ACHN (cell line): Measurements from ENCODE around the gene THOP1.

Experiments used
- DNase-seq: peaks from one replicate; pipeline ENCODE4 v3.0.0-alpha.2; 2015
- in situ Hi-C: cut with HindIII; loops from 2 replicates; pipeline ENCODE4 v1.10.0; 2017; ENCODE audit warnings: low sequenced_read_pairs, low pct_ligation_motif_present, low pct_unique_long_range_greater_than_20kb

The THOP1 gene

DNA sequence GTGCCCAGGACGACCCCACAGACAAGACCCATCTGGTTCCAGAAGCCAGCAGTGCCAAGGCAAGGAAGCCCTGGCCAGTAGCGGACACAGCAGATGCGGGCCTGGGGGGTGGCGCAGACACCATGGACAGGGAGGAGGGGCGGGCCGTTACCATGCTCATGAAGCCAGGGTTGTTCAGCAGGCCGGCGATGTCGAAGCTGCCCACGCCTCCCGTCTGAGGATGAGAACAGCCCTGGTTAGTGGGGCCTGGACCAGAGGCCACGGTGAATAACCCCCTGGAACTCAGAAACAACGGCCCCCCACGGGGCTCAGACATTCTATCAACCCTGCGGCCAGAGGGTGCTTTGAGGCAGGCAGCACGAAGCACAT is 24.0 kb upstream of the THOP1 start:
- no peak for DNase-seq
- in situ Hi-C loops = no loop called here

DNA sequence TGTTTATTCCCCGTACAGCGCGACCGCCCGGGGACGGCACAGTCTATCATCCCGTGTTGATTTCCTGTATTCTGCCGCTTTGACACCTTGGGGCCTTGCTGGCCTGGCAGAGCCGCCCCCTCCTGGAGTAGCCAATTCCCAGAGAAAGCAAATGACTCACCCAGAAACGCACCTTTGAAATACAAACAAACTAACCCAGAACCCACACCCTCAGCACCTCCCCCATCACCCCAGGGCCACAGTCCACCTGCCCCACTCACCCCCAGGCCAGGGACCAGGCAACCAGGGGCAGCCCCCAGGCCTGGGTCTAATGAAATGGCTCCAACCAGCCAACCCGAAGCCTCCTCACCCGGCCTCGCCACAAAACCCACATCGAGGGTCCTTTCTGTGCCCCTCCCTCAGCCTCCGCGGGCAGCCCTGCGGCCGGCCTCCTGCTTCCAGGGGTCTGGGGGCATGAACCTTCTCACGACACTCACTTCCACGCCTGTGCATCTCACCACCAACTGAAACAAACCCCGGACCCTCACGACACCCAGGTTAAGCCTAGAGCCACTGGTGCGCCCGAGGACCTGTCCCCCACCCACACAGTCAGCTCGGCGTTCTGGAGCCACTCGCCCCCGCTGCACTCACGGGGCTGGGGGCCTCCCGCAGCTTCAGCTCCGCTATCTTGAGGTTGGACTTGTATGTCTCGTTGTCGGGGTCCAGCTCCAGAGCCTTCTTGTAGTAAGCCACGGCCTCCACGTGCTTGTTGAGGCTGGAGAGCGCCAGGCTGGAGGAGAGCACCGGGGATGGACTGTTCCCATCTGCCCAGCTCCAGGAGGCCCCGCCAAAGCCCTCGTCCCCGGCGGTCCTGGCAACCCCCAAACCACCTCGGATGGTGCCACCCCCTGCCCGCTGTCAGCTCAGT is 23.2 kb upstream of the THOP1 start:
- no peak for DNase-seq
- in situ Hi-C loops = no loop called here

DNA sequence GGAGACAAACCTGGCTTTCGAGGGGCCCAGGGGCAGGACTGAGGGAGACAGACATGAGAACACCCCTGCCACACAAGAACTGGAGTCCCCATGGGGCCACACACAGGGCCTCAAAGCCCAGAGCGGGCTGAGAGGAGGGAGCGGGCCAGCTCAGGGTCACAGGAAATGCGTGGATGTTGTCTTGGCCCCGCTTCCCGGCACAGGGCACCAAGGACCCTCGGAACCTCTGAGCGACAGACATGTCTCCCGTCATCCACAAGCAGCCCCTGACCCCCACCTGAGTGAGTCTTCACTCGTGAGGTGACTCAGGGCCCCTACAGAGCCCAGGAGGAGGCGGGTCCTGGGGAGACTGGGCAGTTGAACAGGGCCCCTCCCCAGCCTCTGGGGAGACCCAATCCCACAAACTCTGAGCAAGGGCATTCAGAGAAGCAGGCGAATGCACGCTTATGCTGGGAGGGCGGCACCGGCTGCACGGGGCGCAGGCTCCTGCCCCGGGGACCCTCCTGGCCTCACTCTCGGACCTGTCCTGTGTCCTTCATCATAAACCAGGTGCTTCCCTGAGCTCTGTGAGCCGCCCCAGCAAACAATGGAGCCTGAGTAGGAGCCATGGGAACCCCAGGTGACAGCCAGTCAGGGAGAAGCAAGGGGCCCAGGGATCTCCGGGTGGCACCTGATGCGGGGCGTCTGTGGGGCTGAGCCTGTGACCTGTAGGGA is 22.4 kb upstream of the THOP1 start:
- in situ Hi-C loops = no loop called here
- no peak for DNase-seq

DNA sequence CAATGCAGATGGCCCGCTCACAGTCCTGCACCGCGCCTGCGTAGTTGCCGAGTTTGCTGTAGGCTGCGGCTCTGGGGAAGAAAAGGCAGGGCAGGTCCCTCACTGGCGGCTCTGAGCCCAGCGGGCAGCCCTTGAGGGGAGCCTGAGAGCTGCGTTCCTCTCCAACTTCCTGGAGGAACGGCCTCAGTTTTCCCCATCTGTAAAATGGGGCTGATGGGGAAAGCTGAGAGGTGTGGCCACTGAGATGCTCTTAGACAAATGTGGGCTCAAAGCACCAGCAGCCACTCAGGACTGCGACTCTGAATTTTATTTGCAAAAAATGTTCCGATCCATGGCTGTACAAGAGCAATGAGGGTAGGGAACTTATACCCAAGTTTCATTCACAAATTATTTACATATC is 21.6 kb upstream of the THOP1 start:
- DNase-seq = no peak
- in situ Hi-C loops = no loop called here

DNA sequence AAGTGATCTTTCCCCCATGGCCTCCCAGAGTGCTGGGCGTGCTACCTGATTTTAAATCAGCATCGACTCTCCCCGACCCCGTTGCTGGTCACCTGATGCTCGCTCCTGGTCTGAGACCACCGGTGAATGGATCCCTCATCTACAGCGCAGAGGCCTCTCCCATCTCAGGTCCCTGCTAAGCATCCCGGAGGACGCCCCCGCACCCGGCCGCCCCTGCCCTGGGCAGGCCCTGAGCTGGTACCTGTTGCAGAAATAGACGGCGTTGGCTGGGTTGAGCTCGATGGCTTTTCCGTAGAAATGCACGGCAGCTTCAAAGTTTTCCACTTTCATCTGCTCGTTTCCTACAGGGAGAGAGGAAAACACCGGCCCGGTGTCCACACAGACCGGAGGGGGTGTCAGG is 20.4 kb upstream of the THOP1 start:
- in situ Hi-C loops = no loop called here
- no peak for DNase-seq

DNA sequence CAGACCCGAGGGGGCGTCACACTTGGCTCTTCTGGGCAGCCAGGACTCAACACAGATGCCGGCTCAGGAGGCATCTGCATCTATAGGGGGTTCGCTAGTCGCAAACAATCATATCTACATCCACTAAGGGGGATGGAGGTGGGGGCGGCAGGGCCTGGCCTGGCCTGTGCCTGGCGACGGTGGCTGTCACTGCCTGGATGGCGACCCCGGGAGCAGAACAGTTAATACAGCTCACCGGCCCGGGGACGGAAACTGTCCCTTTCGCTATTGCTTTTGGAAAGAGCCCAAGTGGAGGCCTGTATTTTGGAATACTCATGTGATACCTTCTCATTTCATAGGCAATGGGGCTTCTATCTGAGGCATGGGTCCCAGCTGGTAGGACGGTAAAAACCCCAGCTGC is 19.9 kb upstream of the THOP1 start:
- no peak for DNase-seq
- in situ Hi-C loops = no loop called here

DNA sequence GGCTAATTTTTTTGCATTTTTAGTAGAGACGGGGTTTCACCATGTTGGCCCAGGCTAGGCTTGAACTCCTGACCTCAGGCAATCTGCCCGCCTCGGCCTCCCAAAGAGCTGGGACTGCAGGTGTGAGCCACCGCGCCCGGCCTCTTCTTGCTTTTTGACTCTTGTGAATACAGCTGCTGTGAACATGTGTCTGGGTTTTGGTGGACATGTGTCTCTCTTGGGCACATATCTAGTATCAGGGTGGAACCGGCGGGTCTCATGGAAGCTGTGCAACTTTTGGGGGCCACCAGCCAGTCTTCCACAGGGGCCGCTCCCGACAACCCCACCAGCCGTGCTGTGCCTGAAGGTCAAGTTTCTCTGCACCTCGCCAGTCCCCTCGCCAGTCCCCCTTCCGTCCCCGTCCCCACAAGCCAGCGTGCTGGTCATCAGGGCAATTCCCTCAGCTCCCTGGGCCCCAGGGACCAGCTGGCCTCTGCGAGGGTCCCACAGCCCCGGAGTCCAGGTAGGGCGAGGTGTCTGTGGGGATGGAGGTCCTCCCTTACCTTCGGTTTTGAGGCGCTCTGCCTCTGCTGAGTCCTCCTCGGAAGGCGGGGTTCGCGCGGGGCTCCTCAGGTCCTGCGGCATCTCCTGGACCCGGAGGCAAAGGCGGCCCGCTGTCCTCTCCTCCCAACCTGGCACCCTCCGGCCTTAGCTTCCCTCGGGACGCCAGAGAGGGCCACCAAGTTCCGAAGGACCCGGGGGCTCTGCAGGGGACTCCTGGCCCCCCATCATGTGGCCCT is 18.5 kb upstream of the THOP1 start:
- DNase-seq = no peak
- in situ Hi-C loops = no loop called here

DNA sequence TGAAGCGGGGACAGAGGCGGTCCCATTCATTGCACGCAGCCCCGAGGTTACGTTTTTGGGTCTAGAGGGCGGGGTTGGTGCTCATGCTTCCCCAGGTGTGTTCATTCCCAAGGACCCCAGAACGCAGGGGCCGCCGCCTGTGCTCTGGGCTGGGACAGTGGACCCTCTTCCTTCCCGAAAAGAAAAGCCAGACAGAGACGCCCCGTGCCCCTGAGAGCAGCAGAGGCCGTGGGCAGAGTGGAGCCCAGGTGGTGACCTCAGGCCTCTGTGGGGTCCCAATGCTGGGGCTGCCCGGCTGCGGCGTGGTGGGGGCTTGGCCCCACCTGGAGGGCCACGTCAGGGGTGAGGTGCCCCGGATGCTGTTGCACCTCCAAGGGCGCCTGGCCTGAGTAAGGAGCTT is 17.6 kb upstream of the THOP1 start:
- DNase-seq = no peak
- in situ Hi-C loops = no loop called here

DNA sequence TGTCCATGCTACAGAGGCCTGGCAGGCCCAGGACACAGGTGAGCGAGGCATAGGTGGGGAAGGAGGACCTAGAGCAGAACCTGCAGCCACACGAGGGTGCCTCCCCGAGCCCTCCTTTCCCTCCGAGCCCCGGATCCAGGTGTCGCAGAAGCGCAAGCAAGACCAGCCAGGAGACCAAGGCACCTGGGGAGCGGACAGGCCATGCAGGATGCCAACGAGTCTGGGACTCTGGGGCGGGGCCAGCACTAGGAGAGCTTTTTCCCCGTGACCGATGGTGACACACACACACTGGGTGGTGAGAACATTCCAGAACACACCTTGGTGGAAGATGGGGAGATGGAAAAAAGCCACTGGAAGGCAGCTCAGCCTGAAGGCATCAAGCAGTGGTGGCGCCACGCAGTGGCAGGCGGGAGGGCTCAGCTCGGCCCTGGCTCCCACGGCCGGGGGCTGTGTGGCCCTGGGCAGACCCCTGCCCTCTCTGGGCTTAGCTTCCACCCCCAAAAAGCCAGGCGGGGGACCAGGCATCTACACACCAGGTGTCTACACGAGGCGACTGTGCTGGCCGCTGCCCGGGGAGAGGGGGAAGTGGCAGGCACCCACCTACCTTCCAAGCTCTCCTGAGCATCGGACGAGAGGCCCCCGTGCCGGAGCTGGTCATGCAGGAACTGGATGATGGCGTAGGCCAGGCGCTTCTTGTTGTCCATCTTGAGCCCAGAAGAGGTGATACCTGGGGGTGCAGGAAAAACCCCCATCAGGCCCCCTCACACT is 16.8 kb upstream of the THOP1 start:
- no peak for DNase-seq
- in situ Hi-C loops = no loop called here

DNA sequence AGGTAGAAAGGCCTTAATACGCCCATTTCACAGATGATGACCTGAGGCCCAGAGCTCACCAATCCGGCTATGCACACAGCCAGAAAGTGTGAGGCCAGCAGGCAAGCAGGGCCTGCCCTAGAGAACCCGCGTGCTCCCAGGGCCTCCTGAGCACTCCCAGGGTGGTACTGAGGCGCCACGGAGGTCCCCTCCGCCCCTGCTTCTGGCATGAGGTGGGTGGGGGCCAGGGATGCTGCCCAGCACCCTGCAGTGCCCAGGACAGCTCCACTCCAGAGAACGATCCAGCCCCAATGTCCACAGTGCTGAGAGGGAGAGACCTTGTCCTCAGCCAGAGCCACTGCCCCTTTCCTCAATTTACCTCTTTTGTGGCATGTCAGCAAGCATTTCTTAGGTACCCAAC is 16.1 kb upstream of the THOP1 start:
- in situ Hi-C loops = no loop called here
- DNase-seq = no peak

DNA sequence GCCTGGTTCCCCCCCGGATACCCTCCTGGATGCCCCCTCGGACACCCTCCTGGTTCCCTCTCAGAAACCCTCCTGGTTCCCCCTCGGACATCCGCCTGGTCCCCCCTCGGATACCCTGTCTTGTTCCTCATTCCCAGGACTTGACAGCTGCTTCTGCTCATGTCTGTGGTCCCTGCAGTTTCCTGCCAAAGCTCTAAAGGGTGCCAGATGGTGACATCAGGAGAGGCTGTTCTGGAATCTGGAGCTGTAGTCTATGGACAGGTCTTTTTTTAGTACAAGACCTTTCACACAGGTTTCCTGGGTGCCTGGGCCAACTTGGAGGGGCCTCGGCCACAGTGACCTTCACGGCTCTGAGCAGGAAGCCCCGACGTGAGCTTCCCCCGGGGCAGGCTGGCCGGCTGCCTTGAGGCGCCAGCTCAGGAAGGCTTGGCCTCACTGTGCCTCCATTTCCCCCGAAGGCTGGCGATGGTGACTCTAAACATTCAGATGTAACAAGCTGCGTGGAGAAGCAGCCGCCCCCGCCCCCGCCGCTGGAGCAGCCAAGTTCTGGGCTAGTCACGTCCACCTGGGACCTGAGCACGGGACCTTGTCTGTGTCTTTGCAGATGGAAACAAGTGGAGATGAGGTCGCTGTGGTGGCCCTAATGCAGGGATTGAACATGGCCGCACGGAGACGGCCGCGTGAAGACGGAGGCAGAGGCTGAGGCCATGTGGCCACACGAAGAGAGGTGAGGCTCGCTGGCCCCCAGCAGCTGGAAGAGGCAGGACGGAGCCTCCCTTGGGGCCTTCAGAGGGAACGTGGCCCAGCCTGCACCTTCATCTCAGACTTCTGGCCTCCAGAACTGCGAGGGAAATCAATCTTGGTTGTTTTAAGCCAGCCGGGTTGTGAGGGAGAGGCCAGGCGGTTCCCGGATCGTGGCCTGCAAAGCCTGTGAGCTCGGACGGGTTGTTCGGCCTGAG is 15.0 kb upstream of the THOP1 start:
- DNase-seq = no peak
- in situ Hi-C loops = no loop called here

DNA sequence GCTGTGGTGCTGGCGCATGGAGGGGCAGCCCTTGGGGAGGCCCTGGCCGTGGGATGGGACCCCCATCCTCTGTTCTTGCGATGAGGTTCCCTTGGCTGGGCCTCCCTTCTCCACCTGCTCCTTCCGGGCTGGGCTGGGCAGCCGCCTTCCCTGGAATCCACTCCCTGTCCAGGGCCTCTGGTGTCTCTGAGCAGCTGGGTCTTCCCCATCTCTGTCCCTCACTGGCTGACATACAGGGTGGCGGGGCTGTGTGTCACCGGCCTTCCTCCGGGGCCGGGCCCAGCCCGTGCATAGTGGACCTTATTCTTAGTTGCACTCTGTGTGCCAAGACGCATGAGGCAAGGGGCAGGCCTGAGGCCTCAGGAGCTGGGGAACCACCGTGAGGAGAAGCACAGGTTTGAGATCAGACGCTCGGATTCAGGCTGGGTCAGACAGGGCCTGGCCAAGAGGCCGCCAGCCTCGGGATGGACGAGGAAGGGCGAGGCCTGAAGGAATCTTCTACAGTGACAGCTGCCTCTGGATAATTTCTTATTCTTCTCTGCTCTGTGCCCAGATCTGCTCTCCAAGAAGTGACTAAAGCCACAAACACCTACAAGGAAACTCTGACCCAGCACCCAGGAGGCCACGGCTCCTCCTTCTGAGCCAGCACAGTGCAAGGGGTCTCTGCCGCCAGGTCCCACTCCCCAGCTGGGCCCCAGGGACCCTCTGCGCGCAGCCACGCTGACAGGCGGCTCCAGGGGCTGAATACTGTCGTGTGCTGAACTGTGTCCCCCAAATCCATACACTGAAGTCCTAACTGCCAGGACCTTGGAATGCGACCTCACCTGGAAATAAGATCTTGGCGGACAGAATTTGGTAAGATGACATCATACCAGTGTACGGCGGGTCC is 13.3 kb upstream of the THOP1 start:
- in situ Hi-C loops = no loop called here
- DNase-seq = no peak

DNA sequence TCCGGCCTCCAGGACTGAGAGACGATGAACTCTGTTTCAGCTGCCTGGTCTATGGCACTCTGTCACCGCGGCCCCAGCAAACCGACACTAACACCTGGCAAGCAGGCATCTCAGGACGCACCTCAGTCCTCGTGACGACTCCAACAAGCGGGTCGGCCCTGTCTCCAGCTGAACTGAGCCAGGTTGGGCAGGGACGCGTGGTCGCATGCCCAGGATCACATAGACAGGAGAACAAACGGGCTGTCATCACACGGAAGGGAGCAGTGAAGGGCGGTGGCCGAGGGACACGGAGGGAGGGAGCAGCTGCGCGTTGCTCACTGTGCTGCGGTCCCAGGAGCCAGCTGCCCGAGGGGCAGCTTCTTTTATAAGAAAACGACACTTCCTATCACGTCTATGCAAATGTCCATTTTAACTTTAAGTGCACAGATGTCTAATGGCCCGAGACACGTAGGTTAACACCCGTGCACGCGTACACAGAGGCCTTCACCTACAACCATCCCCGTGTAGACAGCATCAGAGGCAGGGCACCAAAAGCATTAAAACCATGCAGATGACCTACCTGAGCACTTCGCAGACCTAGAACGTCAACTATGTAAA is 11.1 kb upstream of the THOP1 start:
- no peak for DNase-seq
- in situ Hi-C loops = no loop called here

DNA sequence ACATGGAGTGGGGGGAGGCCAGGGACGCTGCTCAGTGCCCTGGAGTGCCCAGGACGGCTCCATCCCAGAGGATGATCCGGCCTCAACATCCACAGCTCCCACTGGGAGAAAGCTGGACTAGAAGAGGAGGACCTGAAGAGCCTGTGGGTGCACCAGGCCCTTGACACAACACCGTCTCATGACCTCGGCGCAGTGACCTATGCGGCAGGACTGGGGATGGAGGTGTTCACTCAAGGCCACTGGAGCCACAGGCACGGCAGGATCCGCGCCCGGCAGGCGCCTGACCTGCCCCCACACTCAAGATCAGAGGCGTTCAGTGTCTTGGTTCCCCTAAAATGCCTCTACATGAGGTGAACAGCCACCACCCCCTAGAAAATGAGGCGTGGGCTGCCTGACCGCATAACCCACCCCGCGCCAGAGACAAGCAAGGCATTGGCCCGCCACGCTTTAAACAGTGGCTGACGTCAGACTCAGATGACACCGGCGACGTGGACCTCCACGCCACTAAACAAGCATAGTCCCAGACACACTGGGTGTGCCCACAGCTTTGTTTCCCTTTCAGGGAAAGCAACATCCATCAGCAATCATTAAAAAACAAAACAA is 10.2 kb upstream of the THOP1 start:
- in situ Hi-C loops = no loop called here
- no peak for DNase-seq

DNA sequence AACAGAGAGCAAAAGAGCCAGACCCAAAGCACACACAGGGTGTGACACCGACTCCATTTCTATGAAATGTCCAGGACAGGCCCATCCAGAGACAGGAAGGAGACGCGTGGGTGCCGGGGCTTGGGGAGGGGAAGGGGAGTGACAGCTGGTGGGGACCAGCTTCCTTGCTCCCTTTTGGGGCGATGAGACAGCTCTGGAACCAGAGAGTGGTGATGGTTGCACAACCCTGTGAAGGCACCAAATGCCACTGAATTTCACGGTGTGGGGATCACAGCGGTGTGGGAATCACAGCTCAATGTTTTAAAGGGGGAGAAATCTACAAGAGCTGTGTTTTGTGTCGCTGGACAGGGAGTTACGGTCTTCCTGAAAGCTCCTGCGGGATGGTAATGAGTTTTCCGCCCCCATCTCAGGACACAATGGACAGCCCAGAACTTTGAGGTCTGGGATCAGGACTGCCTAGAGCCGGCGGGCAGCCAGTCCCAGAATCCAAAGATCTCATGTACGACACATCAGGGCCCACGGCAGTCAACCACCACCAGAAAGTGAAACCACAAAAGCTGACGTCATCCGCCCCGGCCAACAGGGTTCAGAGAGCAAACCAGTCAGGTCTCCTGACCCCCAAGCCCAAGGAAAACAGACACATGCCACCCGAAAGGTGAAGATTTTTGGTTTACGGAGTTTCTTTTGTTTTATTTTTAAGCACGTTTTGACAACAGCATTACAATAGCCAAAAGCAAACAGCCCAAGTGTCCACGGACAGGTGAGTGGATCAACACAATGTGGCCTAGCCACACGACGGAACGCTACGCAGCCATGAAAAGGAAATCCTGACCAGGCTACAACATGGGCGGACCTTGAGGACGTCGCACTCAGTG is 9.5 kb upstream of the THOP1 start:
- in situ Hi-C loops = no loop called here
- DNase-seq = peak; percentile 11
